Stimulated activated CD8-positive, alpha-beta memory T cell treated with anti-CD3 and anti-CD28 coated beads, Interleukin-12 subunit alpha, Interleukin-12 subunit beta, amount 100 ng/mL, for 24 hours (primary cell): ENCODE measurements around the gene JAK2.

Experiments
- DNase-seq: peaks from one replicate; pipeline ENCODE4 v3.0.0-alpha.2; 2020; ENCODE audit errors: extremely low read depth

The JAK2 gene

GRCh38 chr9:5140151-5140550, 155.1 kb downstream of the JAK2 start:
- no peak for DNase-seq

- DNase-seq = no peak
Observed at GRCh38 chr9:5144217-5144616, 159.1 kb downstream of the JAK2 start.

GRCh38 chr9:5146241-5146640, 161.2 kb downstream of the JAK2 start:
- no peak for DNase-seq
